ENCODE results near the gene BCL2A1. TPM values are rescaled to one million over a fixed set of nuclear protein-coding genes. Genes with fewer than 3 reads are reported as not detected.
"Not testable (repeated sequence)": the region's sequence is repeated elsewhere in the genome, so short reads cannot be mapped to it uniquely, and the experiment has no call there.

Gene BCL2A1
- total RNA-seq, 1 donor from 2014 or later = not detected

- DNase-seq (ENCODE audit: low read depth) = no peak
Measured at GRCh38 chr15:79960502-79961212, 10.3 kb downstream of the BCL2A1 start.

GRCh38 chr15:79957741-79958140 lies 13.3 kb downstream of the BCL2A1 start:
- no peak for DNase-seq (ENCODE audit: low read depth)

DNA sequence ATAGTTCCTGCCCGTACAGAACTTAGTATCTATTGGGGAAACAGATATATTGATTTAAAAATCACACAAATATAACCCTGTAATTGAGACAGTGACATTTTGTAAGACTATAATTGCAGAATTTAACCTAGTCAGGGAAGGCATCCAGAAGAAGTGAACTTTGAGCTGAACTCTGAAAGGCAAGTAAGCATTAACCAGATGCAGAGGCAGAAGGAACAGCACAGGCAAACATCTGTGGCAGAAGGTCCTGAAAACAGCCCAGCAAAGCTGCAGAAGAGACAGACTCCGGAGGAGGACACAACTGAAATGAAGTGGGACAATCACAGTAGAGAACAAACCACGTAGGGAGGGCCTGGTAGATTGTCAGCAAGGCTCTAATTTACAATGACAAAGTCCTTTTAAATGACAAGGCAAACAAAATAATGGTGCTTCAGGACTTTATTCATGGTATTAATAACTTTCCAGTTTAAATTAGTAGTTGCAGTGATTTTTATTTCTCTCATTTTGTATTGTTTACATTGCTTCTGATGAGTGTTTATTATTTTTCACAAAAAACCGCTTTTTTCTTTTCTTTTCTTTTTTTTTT lies 14.5 kb downstream of the BCL2A1 start:
- peak; percentile 31 for DNase-seq (ENCODE audit: low read depth)

DNA sequence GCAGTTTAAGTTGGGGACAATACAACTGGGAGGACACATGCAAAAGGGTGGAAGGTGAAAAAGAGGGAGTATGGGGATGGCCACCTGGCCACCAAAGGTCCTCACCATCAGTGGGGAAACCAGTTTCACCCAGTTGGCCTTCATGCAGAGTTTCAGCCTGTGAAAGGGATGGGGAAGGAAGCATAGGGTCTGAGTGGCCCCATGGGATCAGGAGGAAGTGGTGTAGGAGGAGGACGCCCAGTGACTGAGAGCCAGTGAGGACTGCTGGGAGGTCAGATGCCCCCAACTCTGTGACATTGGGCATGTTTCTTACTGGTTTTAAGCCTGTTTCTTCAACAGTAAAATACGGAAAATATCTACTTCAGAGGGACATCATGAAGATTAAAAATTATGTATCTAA lies 16.3 kb downstream of the BCL2A1 start:
- no peak for DNase-seq (ENCODE audit: low read depth)

GRCh38 chr15:79953951-79954444 lies 17.0 kb downstream of the BCL2A1 start:
- DNase-seq (ENCODE audit: low read depth) = peak; percentile 42

DNA sequence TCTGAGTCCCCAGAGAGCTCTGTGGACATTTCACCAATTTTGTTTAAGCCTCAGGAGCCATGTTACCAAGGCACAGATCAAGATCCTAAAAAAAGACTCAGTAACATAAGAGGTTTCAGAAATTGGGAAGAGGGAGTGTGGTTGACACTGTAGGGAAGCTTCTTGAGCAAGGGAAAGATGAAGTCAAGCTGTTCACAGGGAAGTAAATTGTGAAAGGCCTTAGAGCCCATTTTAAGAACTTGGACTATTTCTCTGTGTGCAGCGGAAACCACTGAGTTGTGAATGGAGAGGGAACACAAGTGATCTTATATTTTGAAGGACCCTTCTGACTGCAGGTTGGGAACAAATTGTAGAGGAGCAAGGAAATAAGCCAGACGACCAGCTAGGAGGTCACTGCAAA lies 18.7 kb downstream of the BCL2A1 start:
- no peak for DNase-seq (ENCODE audit: low read depth)

- DNase-seq (ENCODE audit: low read depth) = no peak
Measured at GRCh38 chr15:79950247-79950646, 20.7 kb downstream of the BCL2A1 start.

DNA sequence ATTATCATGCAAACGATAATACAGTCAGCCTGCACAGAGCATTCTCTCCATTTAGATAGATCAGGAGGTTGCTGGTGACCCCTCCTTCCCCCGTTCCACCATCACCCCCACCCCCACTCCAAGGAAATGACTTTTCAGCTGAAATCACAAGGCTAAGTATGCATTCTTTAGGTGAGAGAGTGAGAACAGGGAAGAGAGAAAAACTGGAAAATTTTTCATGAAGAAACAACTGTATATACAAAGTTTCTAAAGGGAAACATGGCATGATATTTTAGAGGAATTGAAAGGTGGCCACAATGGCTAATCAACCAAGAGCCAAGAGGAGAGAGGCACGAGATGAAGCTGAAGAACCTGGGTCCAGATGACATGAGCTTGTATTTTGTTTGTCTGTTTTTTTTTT lies 22.2 kb downstream of the BCL2A1 start:
- DNase-seq (ENCODE audit: low read depth) = no peak

- DNase-seq (ENCODE audit: low read depth) = peak; percentile 38
Measured at GRCh38 chr15:79948095-79948695, 22.8 kb downstream of the BCL2A1 start.

DNA sequence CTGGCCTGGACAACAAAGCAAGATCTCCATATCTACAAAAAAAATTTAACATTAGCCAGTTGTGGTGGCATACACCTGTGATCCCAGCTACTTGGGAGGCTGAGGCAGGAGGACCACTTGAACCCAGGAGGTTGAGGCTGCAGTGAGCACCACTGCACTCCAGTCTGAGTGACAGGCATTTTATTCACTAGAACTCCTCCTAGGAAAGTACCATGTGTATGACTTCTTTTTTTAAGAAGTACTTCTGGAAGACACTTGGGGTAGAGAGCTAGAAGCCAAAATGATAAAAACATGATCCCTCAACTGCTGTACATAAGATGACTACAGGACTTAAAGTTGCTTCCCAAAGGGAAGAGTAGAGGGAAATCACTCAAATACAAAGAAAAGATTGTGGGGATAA lies 24.0 kb downstream of the BCL2A1 start:
- DNase-seq (ENCODE audit: low read depth) = no peak

DNA sequence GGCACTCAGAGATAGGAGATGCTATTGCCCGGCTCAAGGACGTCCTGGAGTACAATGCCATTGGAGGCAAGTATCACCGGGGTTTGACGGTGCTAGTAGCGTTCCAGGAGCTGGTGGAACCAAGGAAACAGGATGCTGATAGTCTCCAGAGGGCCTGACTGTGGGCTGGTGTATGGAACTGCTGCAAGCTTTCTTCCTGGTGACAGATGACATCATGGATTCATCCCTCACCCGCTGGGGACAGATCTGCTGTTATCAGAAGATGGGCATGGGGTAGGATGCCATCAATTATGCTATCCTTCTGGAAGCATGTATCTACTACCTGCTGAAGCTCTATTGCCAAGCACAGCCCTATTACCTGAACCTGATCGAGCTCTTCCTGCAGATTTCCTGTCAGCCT lies 26.4 kb downstream of the BCL2A1 start:
- DNase-seq (ENCODE audit: low read depth) = no peak

GRCh38 chr15:79943820-79944219 lies 27.2 kb downstream of the BCL2A1 start:
- DNase-seq (ENCODE audit: low read depth) = peak; percentile 83

GRCh38 chr15:79942741-79943481 lies 28.1 kb downstream of the BCL2A1 start:
- DNase-seq (ENCODE audit: low read depth) = peak; percentile 60

DNA sequence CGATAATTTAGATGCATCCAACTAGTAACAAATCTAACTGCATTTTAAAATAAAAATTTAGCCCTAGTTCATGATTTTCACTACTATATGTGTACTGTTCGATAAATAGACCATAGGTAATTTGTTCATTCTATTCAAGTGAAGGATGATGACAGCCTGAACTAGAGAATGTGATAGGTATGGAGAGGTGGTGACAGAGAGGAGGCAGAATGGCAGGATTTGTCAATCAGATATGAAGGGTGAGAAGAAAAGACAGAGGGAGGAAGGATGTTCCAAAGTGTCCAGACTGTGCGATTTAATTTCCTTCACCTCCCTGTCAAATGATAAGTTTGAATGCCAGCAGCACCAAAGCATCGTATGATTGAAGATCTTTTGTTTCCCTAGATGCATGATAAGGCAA lies 31.6 kb downstream of the BCL2A1 start:
- no peak for DNase-seq (ENCODE audit: low read depth)

DNA sequence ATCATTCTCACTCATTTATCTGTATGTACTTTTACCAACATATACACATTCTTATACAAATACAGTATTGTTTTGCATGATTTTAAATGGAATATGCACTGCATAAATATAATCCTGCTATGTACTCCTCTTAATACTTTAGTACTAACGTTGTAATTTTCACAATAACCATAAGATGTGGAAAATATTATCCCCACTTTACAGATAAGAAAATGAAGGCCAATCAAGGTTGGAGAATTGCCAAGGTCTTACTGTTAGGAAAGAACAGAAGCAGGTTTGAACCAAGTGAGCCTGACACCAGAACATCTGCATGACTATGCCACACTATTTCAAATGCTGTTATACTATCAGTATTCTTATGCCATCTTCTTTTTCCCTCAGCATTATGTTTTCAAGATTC lies 32.9 kb downstream of the BCL2A1 start:
- DNase-seq (ENCODE audit: low read depth) = no peak

DNA sequence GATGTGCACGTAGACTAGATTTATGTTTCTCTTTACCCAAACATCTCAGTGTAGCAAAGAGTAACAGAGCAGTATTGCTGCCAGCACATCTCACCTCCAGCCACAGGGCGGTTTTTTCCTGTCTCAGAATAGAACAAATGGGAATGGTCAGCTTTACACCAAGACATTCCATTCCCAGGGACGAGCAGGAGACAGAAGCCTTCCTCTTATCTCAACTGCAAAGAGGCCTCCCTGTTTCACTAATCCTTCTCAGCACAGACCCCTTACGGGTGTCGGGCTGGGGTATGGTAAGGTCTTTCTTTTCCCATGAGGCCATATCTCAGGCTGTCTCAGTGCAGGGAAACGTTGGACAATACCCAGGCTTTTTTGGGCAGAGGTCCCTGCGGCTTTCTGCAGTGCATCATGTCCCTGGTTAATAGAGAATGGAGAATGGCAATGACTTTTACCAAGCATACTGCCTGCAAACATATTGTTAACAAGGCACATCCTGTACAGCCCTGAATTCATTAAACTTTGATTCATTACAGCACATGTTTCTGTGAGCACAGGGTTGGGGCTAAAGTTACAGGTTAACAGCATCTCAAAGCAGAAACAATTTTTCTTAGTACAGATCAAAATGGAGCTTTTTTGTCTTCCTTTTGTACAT lies 35.3 kb downstream of the BCL2A1 start:
- DNase-seq (ENCODE audit: low read depth) = peak; percentile 56

DNA sequence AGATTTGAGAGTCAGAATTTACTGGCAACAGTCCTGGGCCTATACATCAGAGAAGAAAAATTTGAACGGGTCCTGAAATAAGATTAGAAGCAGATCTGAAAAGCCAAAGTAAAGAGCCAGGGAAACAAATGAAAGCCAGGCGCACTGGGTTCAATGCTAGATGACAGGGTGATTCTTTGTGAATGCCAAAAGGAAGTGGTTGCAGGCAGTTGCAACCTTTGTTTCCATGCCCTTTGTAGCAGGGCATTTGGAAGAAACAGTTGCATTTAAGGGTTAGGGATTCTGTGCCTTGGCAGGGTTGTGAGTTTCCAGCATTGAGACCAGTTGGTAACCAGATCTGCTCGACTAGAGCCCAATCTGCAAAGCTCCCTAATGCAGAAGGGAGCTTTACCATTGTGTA lies 37.8 kb downstream of the BCL2A1 start:
- no peak for DNase-seq (ENCODE audit: low read depth)

GRCh38 chr15:79932447-79932846 lies 38.5 kb downstream of the BCL2A1 start:
- no peak for DNase-seq (ENCODE audit: low read depth)

GRCh38 chr15:79930516-79930915 lies 40.5 kb downstream of the BCL2A1 start:
- no peak for DNase-seq (ENCODE audit: low read depth)

- no peak for DNase-seq (ENCODE audit: low read depth)
Measured at GRCh38 chr15:79929412-79929811, 41.6 kb downstream of the BCL2A1 start.

DNA sequence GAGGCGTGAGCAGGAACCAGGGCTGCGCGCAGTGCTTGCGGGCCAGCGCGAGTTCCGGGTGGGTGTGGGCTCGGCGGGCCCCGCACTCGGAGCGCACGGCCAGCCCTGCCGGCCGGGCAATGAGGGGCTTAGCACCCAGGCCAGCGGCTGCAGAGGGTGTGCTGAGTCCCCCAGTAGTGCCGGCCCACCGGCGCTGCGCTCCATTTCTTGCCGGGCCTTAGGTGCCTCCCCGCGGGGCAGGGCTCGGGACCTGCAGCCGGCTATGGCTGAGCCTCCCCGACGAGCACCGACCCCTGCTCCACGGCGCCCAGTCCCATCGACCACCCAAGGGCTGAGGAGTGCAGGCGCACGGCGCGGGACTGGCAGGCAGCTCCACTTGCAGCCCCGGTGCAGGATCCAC lies 44.9 kb downstream of the BCL2A1 start:
- DNase-seq (ENCODE audit: low read depth) = not testable (repeated sequence)

DNA sequence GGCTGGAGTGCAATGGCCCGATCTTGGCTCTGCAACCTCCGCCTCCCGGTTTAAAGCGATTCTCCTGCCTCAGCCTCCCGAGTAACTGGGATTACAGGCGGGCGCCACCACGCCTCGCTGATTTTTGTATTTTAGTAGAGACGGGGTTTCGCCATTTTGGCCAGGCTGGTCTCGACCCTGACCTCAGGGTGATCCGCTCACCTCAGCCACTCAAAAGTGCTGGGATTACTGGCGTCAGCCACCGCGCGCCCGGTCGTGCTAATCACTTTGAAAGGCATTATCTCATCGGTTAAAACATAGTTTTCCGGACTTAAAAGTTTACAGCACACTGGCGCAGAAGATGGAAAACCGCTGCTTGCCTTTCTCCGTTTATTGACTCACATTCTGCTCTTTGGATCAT lies 46.6 kb downstream of the BCL2A1 start:
- DNase-seq (ENCODE audit: low read depth) = no peak
